Skeletal muscle tissue (tissue), 4 donors: Measurements from ENCODE around the gene ATG2A. TPM values are rescaled to one million over a fixed set of nuclear protein-coding genes. Genes with fewer than 3 reads are reported as not detected.
A peak's percentile ranks its signal among the peaks of the same experiment; 100 is the strongest.

Experiments
- H3K27ac ChIP-seq: one replicate; pipeline ENCODE4 v1.7.0; 2013; ENCODE audit warnings: mild to moderate bottlenecking, low read depth, low read length, inconsistent platforms
- H3K27me3 ChIP-seq, 3 donors: one replicate each; pipeline ENCODE4 v1.7.0; 2013; ENCODE audit warnings: low read length in 3 of 3; ENCODE audit not compliant: control insufficient read depth in 3 of 3, insufficient read depth in 3 of 3
- H3K36me3 ChIP-seq, 3 donors: one replicate each; pipeline ENCODE4 v1.7.0; 2013; ENCODE audit warnings: low read length in 3 of 3; ENCODE audit not compliant: control insufficient read depth in 3 of 3, insufficient read depth in 3 of 3
- H3K4me1 ChIP-seq, 3 donors: one replicate each; pipeline ENCODE4 v1.7.0; 2013; ENCODE audit warnings: low read length in 3 of 3, mild to moderate bottlenecking in 3 of 3; ENCODE audit not compliant: control insufficient read depth in 3 of 3, insufficient read depth in 3 of 3
- H3K4me3 ChIP-seq, 3 donors: one replicate each; pipeline ENCODE4 v1.7.0; 2013; ENCODE audit warnings: low read length in 3 of 3
- H3K9ac ChIP-seq, 3 donors: one replicate each; pipeline ENCODE4 v1.7.0; 2013; ENCODE audit warnings: low read length in 3 of 3, mild to moderate bottlenecking in 3 of 3, moderate library complexity in 2 of 3, low read depth in 1 of 3
- H3K9me3 ChIP-seq, 3 donors: one replicate each; pipeline ENCODE4 v1.7.0; 2013; ENCODE audit warnings: low read length in 3 of 3; ENCODE audit not compliant: control insufficient read depth in 3 of 3
- total RNA-seq: library from RNA; depleted of rRNA; stranded (reverse); fragments of >200 nt; gene quantifications from one replicate; pipeline ENCODE4 v1.2.3, GENCODE V29; 2014
- donor health status: Osteomylitis.

The ATG2A gene
- total RNA-seq, 1 donor from 2014 or later: 3.1 TPM

- Histone ChIP-seq H3K36me3 (peaks cover 38 to 46% (median 39%) of the 10 kb centered on the region in 3 donors), H3K4me1 (peaks cover 5 to 13% (median 9%) of the 10 kb centered on the region in 3 donors), H3K9me3 (no peaks in the 10 kb centered on the region)
Measured at GRCh38 chr11:64896448-64897022, 20.5 kb downstream of the ATG2A start.

GRCh38 chr11:64894812-64895452 is 22.1 kb downstream of the ATG2A start:
- Histone ChIP-seq H3K36me3 (peaks cover 24 to 30% (median 26%) of the 10 kb centered on the region in 3 donors), H3K27me3 (no peaks in the 10 kb centered on the region), H3K4me1 (peaks cover 5 to 15% (median 9%) of the 10 kb centered on the region in 3 donors), H3K9me3 (no peaks in the 10 kb centered on the region), H3K27ac (no peak overlapping the region), H3K4me3 (no peak overlapping the region), H3K9ac (no peak overlapping the region)

More at GRCh38 chr11:64896448-64897022, 20.5 kb downstream of the ATG2A start:
- H3K27ac ChIP-seq: no peak overlapping the region
- H3K4me3 ChIP-seq: no peak overlapping the region
- H3K9ac ChIP-seq: no peak overlapping the region
- no peaks in the 10 kb centered on the region for H3K27me3 ChIP-seq

- Histone ChIP-seq H3K9ac (peak overlapping the region in 1 of 3 donors; percentile 8), H3K27ac (no peak overlapping the region)
Measured at GRCh38 chr11:64894070-64894811, 22.8 kb downstream of the ATG2A start.

GRCh38 chr11:64893194-64894069 is 23.6 kb downstream of the ATG2A start:
- H3K36me3 ChIP-seq: peaks cover 19 to 24% (median 22%) of the 10 kb centered on the region in 3 donors
- no peak overlapping the region for H3K4me3 ChIP-seq
- H3K9me3 ChIP-seq: no peaks in the 10 kb centered on the region
- peak overlapping the region in 2 of 3 donors; percentile 38 to 40 for H3K9ac ChIP-seq
- peaks cover 5 to 15% (median 9%) of the 10 kb centered on the region in 3 donors for H3K4me1 ChIP-seq
- H3K27ac ChIP-seq: no peak overlapping the region
- H3K27me3 ChIP-seq: no peaks in the 10 kb centered on the region

More at GRCh38 chr11:64894070-64894811, 22.8 kb downstream of the ATG2A start:
- Histone ChIP-seq H3K4me3 (no peak overlapping the region), H3K9me3 (no peaks in the 10 kb centered on the region), H3K27me3 (no peaks in the 10 kb centered on the region), H3K4me1 (peaks cover 5 to 15% (median 9%) of the 10 kb centered on the region in 3 donors), H3K36me3 (peaks cover 22 to 27% (median 26%) of the 10 kb centered on the region in 3 donors)

- peaks cover 14 to 18% (median 16%) of the 10 kb centered on the region in 3 donors for H3K36me3 ChIP-seq
- H3K4me3 ChIP-seq: no peak overlapping the region
- H3K9me3 ChIP-seq: no peaks in the 10 kb centered on the region
- peaks cover 10 to 19% (median 14%) of the 10 kb centered on the region in 3 donors for H3K4me1 ChIP-seq
- H3K9ac ChIP-seq: peak overlapping the region in 1 of 3 donors; percentile 40
- no peaks in the 10 kb centered on the region for H3K27me3 ChIP-seq
- no peak overlapping the region for H3K27ac ChIP-seq
Measured at GRCh38 chr11:64892838-64893193, 24.2 kb downstream of the ATG2A start.

GRCh38 chr11:64892411-64892831 is 24.6 kb downstream of the ATG2A start:
- no peaks in the 10 kb centered on the region for H3K9me3 ChIP-seq
- H3K4me1 ChIP-seq: peaks cover 13 to 23% (median 18%) of the 10 kb centered on the region in 3 donors
- H3K9ac ChIP-seq: no peak overlapping the region
- no peak overlapping the region for H3K4me3 ChIP-seq
- peaks cover 10 to 14% (median 13%) of the 10 kb centered on the region in 3 donors for H3K36me3 ChIP-seq
- H3K27ac ChIP-seq: no peak overlapping the region
- no peaks in the 10 kb centered on the region for H3K27me3 ChIP-seq

GRCh38 chr11:64891880-64892279 is 25.1 kb downstream of the ATG2A start:
- H3K4me1 ChIP-seq: peaks cover 13 to 24% (median 20%) of the 10 kb centered on the region in 3 donors
- H3K9ac ChIP-seq: peak overlapping the region in 1 of 3 donors; percentile 45
- H3K9me3 ChIP-seq: no peaks in the 10 kb centered on the region
- no peaks in the 10 kb centered on the region for H3K27me3 ChIP-seq
- H3K36me3 ChIP-seq: peaks cover 6 to 9% (median 9%) of the 10 kb centered on the region in 3 donors
- no peak overlapping the region for H3K27ac ChIP-seq
- H3K4me3 ChIP-seq: no peak overlapping the region

GRCh38 chr11:64891215-64891848 is 25.7 kb downstream of the ATG2A start:
- H3K36me3 ChIP-seq: peaks cover 1 to 7% (median 5%) of the 10 kb centered on the region in 3 donors
- H3K27ac ChIP-seq: no peak overlapping the region
- H3K9me3 ChIP-seq: no peaks in the 10 kb centered on the region
- no peak overlapping the region for H3K4me3 ChIP-seq
- H3K4me1 ChIP-seq: peaks cover 13 to 24% (median 20%) of the 10 kb centered on the region in 3 donors
- H3K9ac ChIP-seq: peak overlapping the region in 1 of 3 donors; percentile 45
- no peaks in the 10 kb centered on the region for H3K27me3 ChIP-seq

GRCh38 chr11:64890522-64890939 is 26.5 kb downstream of the ATG2A start:
- Histone ChIP-seq H3K4me1 (peaks cover 13 to 24% (median 20%) of the 10 kb centered on the region in 3 donors), H3K9me3 (no peaks in the 10 kb centered on the region), H3K9ac (peak overlapping the region in 1 of 3 donors; percentile 3), H3K36me3 (peaks cover 0 to 5% (median 4%) of the 10 kb centered on the region in 3 donors), H3K27ac (no peak overlapping the region), H3K27me3 (no peaks in the 10 kb centered on the region), H3K4me3 (no peak overlapping the region)
